Uterus (tissue), 2 donors: ENCODE results near the gene CMTM6.

Experiments
- CTCF ChIP-seq, 4 experiments: fragments of 200-600 bp in 2 of 4; fragments of 450-650 bp in 2 of 4; sonication (generic) in 2 of 4; IDR thresholded peaks; one replicate each; pipeline ENCODE4 v1.5.1; 2016 to 2019; ENCODE audit warnings: antibody characterized with exemption in 4 of 4, mild to moderate bottlenecking in 2 of 4, moderate library complexity in 1 of 4
- POLR2A ChIP-seq, 2 donors: fragments of 450-650 bp; IDR thresholded peaks; one replicate each; pipeline ENCODE4 v1.6.1; 2016; ENCODE audit warnings: antibody characterized with exemption in 2 of 2, mild to moderate bottlenecking in 1 of 2, moderate library complexity in 1 of 2

GRCh38 chr3:32467333-32468070, 35.1 kb downstream of the CMTM6 start:
- no peak for TF ChIP-seq POLR2A (IDR thresholded peaks at IDR 0.05)
- peak; percentile 92 to 99 (median 95) for TF ChIP-seq CTCF (IDR thresholded peaks at IDR 0.05)
